HG02763 (cell line): ENCODE data around the gene IGF1R.
A peak's percentile ranks its signal among the peaks of the same experiment; 100 is the strongest.

Experiments used
- ATAC-seq: cut with Tn5 transposase; IDR thresholded peaks from one replicate; pipeline ENCODE4 v1.9.1; 2021; ENCODE audit warnings: mild to moderate bottlenecking, moderate library complexity; ENCODE audit not compliant: unreplicated experiment

The IGF1R gene

GRCh38 chr15:98853617-98854420, 205.5 kb downstream of the IGF1R start:
- ATAC-seq: no peak

GRCh38 chr15:98854496-98854895, 206.2 kb downstream of the IGF1R start:
- no peak for ATAC-seq

GRCh38 chr15:98855067-98855814, 206.9 kb downstream of the IGF1R start:
- no peak for ATAC-seq

GRCh38 chr15:98855815-98856531, 207.6 kb downstream of the IGF1R start:
- no peak for ATAC-seq

GRCh38 chr15:98856532-98856907, 208.2 kb downstream of the IGF1R start:
- ATAC-seq: no peak

- ATAC-seq: no peak
Observed at GRCh38 chr15:98858610-98859023, 210.3 kb downstream of the IGF1R start.

- no peak for ATAC-seq
Observed at GRCh38 chr15:98859149-98859548, 210.8 kb downstream of the IGF1R start.

GRCh38 chr15:98860281-98861041, 212.1 kb downstream of the IGF1R start:
- no peak for ATAC-seq

GRCh38 chr15:98861188-98861587, 212.8 kb downstream of the IGF1R start:
- ATAC-seq: no peak

GRCh38 chr15:98863983-98864382, 215.6 kb downstream of the IGF1R start:
- ATAC-seq: no peak

GRCh38 chr15:98865397-98866339, 217.3 kb downstream of the IGF1R start:
- ATAC-seq: peak; percentile 84

- no peak for ATAC-seq
Observed at GRCh38 chr15:98866511-98866910, 218.2 kb downstream of the IGF1R start.

GRCh38 chr15:98868564-98868963, 220.2 kb downstream of the IGF1R start:
- no peak for ATAC-seq

GRCh38 chr15:98870788-98871187, 222.4 kb downstream of the IGF1R start:
- ATAC-seq: no peak

GRCh38 chr15:98872774-98873173, 224.4 kb downstream of the IGF1R start:
- ATAC-seq: no peak

GRCh38 chr15:98873441-98874218, 225.3 kb downstream of the IGF1R start:
- no peak for ATAC-seq

GRCh38 chr15:98874370-98874769, 226.0 kb downstream of the IGF1R start:
- no peak for ATAC-seq

- ATAC-seq: no peak
Observed at GRCh38 chr15:98874773-98875172, 226.4 kb downstream of the IGF1R start.

- no peak for ATAC-seq
Observed at GRCh38 chr15:98875309-98875708, 227.0 kb downstream of the IGF1R start.
